MM.1S (cell line): ENCODE data around the gene SFRP5.

Source experiments
- DNase-seq: peaks from one replicate; pipeline ENCODE4 v3.0.0-alpha.2; 2015
- H2AFZ ChIP-seq: fragments of 300-600 bp; sonication (generic); 2 replicates; pipeline ENCODE4 v1.6.0; 2016; ENCODE audit warnings: antibody characterized with exemption, low read length
- H3F3A ChIP-seq: fragments of 300-600 bp; sonication (generic); 2 replicates; pipeline ENCODE4 v1.6.1; 2016; ENCODE audit warnings: mild to moderate bottlenecking, antibody characterized with exemption, low read length, moderate library complexity, mixed read lengths; ENCODE audit not compliant: insufficient read depth
- H3K27ac ChIP-seq: fragments of 300-600 bp; sonication (generic); 2 replicates; pipeline ENCODE4 v1.5.1; 2016; ENCODE audit warnings: mild to moderate bottlenecking, low read length
- H3K27me3 ChIP-seq: fragments of 300-600 bp; sonication (generic); replicated peaks from 2 replicates; pipeline ENCODE4 v1.6.0; 2016; ENCODE audit warnings: low read length; ENCODE audit not compliant: insufficient read depth
- H3K36me3 ChIP-seq: fragments of 300-600 bp; sonication (generic); replicated peaks from 2 replicates; pipeline ENCODE4 v1.6.1; 2016; ENCODE audit warnings: mild to moderate bottlenecking, low read length, mixed read lengths; ENCODE audit not compliant: insufficient read depth
- H3K4me1 ChIP-seq: fragments of 300-600 bp; sonication (generic); 2 replicates; pipeline ENCODE4 v1.6.1; 2016; ENCODE audit warnings: low read length, mixed read lengths
- H3K4me2 ChIP-seq: fragments of 300-600 bp; sonication (generic); 2 replicates; pipeline ENCODE4 v1.6.0; 2016; ENCODE audit warnings: low read depth, low read length
- H3K4me3 ChIP-seq: fragments of 300-600 bp; sonication (generic); 2 replicates; pipeline ENCODE4 v1.5.1; 2016; ENCODE audit warnings: low read length, mixed read lengths
- H3K79me2 ChIP-seq: fragments of 300-600 bp; sonication (generic); 2 replicates; pipeline ENCODE4 v1.6.1; 2016; ENCODE audit warnings: mixed run types, low read length, mixed read lengths
- H3K9ac ChIP-seq: fragments of 300-600 bp; sonication (generic); 2 replicates; pipeline ENCODE4 v1.6.1; 2016; ENCODE audit warnings: low read length, mixed read lengths
- H3K9me2 ChIP-seq: fragments of 300-600 bp; sonication (generic); replicated peaks from 2 replicates; pipeline ENCODE4 v1.6.1; 2016; ENCODE audit warnings: mild to moderate bottlenecking, low read length, mixed read lengths; ENCODE audit not compliant: insufficient read depth
- H3K9me3 ChIP-seq: fragments of 300-600 bp; sonication (generic); replicated peaks from 2 replicates; pipeline ENCODE4 v1.6.1; 2016; ENCODE audit warnings: mild to moderate bottlenecking, low read length, mixed read lengths; ENCODE audit not compliant: insufficient read depth
- H4K20me1 ChIP-seq: fragments of 300-600 bp; sonication (generic); 2 replicates; pipeline ENCODE4 v1.6.1; 2016; ENCODE audit warnings: mild to moderate bottlenecking, low read length, moderate library complexity, mixed read lengths; ENCODE audit not compliant: insufficient read depth
- CTCF ChIP-seq: fragments of 300-600 bp; sonication (generic); IDR thresholded peaks from 2 replicates; pipeline ENCODE4 v1.5.1; 2016; ENCODE audit warnings: antibody characterized with exemption, low read length, mixed read lengths
- EZH2 ChIP-seq: fragments of 300-600 bp; sonication (generic); optimal IDR thresholded peaks from 2 replicates; pipeline ENCODE3; 2017; ENCODE audit warnings: low read depth, mild to moderate bottlenecking, antibody characterized with exemption, low read length, mixed read lengths
- EZH2phosphoT487 ChIP-seq: fragments of 300-600 bp; sonication (generic); IDR thresholded peaks from 2 replicates; pipeline ENCODE4 v1.6.1; 2018; ENCODE audit warnings: antibody characterized with exemption, low read length

Gene SFRP5

GRCh38 chr10:97759946-97760345 is 11.9 kb downstream of the SFRP5 start:
- Histone ChIP-seq H2AFZ (no peak overlapping the region), H3K4me2 (no peak overlapping the region), H3K27me3 (no peaks in the 10 kb centered on the region), H3K9me2 (no peaks in the 10 kb centered on the region), H3K36me3 (no peaks in the 10 kb centered on the region), H3K4me1 (no peaks in the 10 kb centered on the region), H3K79me2 (no peaks in the 10 kb centered on the region), H3K4me3 (no peak overlapping the region), H3F3A (no peaks in the 10 kb centered on the region), H3K9me3 (no peaks in the 10 kb centered on the region), H3K9ac (no peak overlapping the region), H3K27ac (no peak overlapping the region), H4K20me1 (no peaks in the 10 kb centered on the region)
- no peak for TF ChIP-seq EZH2
- no peak for TF ChIP-seq EZH2phosphoT487
- no peak for TF ChIP-seq CTCF
- DNase-seq: no peak

- Histone ChIP-seq H3K79me2 (no peaks in the 10 kb centered on the region), H4K20me1 (no peaks in the 10 kb centered on the region), H3K27ac (no peak overlapping the region), H3K9me2 (no peaks in the 10 kb centered on the region), H3K4me3 (no peak overlapping the region), H3K9ac (no peak overlapping the region), H3K9me3 (no peaks in the 10 kb centered on the region), H3K27me3 (no peaks in the 10 kb centered on the region), H3K4me1 (no peaks in the 10 kb centered on the region), H2AFZ (no peak overlapping the region), H3F3A (no peaks in the 10 kb centered on the region), H3K4me2 (no peak overlapping the region), H3K36me3 (no peaks in the 10 kb centered on the region)
- TF ChIP-seq EZH2: no peak
- no peak for TF ChIP-seq EZH2phosphoT487
- TF ChIP-seq CTCF: peak; percentile 84
- DNase-seq: peak; percentile 41
Measured at GRCh38 chr10:97759158-97759887, 12.5 kb downstream of the SFRP5 start.

GRCh38 chr10:97757471-97757870 is 14.3 kb downstream of the SFRP5 start:
- Histone ChIP-seq H4K20me1 (no peaks in the 10 kb centered on the region), H3K27me3 (no peaks in the 10 kb centered on the region), H3K4me2 (no peak overlapping the region), H3F3A (no peaks in the 10 kb centered on the region), H3K4me1 (no peaks in the 10 kb centered on the region), H3K9me3 (no peaks in the 10 kb centered on the region), H2AFZ (no peak overlapping the region), H3K9ac (no peak overlapping the region), H3K36me3 (no peaks in the 10 kb centered on the region), H3K27ac (no peak overlapping the region), H3K79me2 (no peaks in the 10 kb centered on the region), H3K4me3 (no peak overlapping the region), H3K9me2 (no peaks in the 10 kb centered on the region)
- TF ChIP-seq EZH2: no peak
- TF ChIP-seq EZH2phosphoT487: no peak
- TF ChIP-seq CTCF: no peak
- no peak for DNase-seq
